Sigmoid colon (tissue), 7 donors: ENCODE results near the gene TRAM2. TPM values are rescaled to one million over a fixed set of nuclear protein-coding genes. Genes with fewer than 3 reads are reported as not detected.

Experiments
- DNase-seq: peaks from one replicate; pipeline ENCODE4 v3.0.0-alpha.2; 2019
- H3K27ac ChIP-seq, 4 donors: fragments of 200-600 bp; sonication (generic); one replicate each; pipeline ENCODE4 v1.5.1; 2016 to 2019; ENCODE audit warnings: mild to moderate bottlenecking in 1 of 4
- H3K27me3 ChIP-seq, 3 donors: fragments of 200-600 bp; sonication (generic); one replicate each; pipeline ENCODE4 v1.5.1; 2019; ENCODE audit warnings: mild to moderate bottlenecking in 1 of 3
- H3K36me3 ChIP-seq, 4 donors: fragments of 200-600 bp; sonication (generic); one replicate each; pipeline ENCODE4 v1.5.1; 2016 to 2019
- H3K4me1 ChIP-seq, 4 donors: fragments of 200-600 bp; sonication (generic); one replicate each; pipeline ENCODE4 v1.5.1; 2017 to 2019
- H3K4me3 ChIP-seq, 4 donors: fragments of 200-600 bp; sonication (generic); one replicate each; pipeline ENCODE4 v1.5.1; 2017 to 2019; ENCODE audit warnings: mild to moderate bottlenecking in 2 of 4, moderate library complexity in 1 of 4
- H3K9me3 ChIP-seq, 4 donors: fragments of 200-600 bp in 3 of 4; sonication (generic) in 3 of 4; one replicate each; pipeline versions ENCODE4 v1.5.1 to v1.6.1; 2013 to 2019
- EP300 ChIP-seq, 4 donors: sonication (generic); formaldehyde crosslinking; IDR thresholded peaks; one replicate each; pipeline ENCODE4 v1.6.1; 2017; ENCODE audit warnings: antibody characterized with exemption in 4 of 4
- POLR2A ChIP-seq, 2 donors: fragments of 450-650 bp; IDR thresholded peaks; one replicate each; pipeline ENCODE4 v1.6.1; 2016; ENCODE audit warnings: antibody characterized with exemption in 2 of 2, mild to moderate bottlenecking in 2 of 2, moderate library complexity in 2 of 2
- POLR2AphosphoS5 ChIP-seq, 4 donors: sonication (generic); formaldehyde crosslinking; IDR thresholded peaks; one replicate each; pipeline ENCODE4 v1.6.1; 2017; ENCODE audit warnings: antibody characterized with exemption in 4 of 4
- whole genome bisulfite sequencing, 2 donors: extraction: QIAGEN DNeasy Blood & Tissue Kit; methylation state at CpG; one replicate each; pipeline ENCODE4 v1.1.7; 2013; 5-methylcytosine and 5-hydroxymethylcytosine counted together
- intact Hi-C: fragments of 100-400 bp; cut with DNase I; formaldehyde crosslinking; loops from one replicate; pipeline ENCODE4 v1.15.1; 2023
- polyA plus RNA-seq, 3 donors: library from polyadenylated mRNA; stranded (reverse); fragments of 200-250 nt; gene quantifications; one replicate each; pipeline ENCODE4 v1.2.3, GENCODE V29; 2013
- total RNA-seq, 4 donors: library from RNA; depleted of rRNA; stranded (reverse); fragments of >200 nt; gene quantifications; one replicate each; pipeline ENCODE4 v1.1.0, GENCODE V29; 2016
- TF ChIP-seq, protein P1 (sequence below), 4 experiments: fragments of 450-650 bp in 3 of 4; fragments of 200-600 bp in 1 of 4; IDR thresholded peaks; one replicate each; pipeline ENCODE4 v1.5.1; 2016 to 2019; ENCODE audit warnings: antibody characterized with exemption in 4 of 4, mild to moderate bottlenecking in 3 of 4, moderate library complexity in 2 of 4
- donor health status: healthy with polysubstance abuse.
- donor health status: Bipolar disorder and iron deficiency.
- donor health status: healthy.

TRAM2 gene
- total and polyA plus RNA-seq, 7 donors, result 1.8 to 15.0 (median 10.7) TPM

- peaks cover 0 to 57% (median 36%) of the 10 kb centered on the region in 4 donors for H3K4me1 ChIP-seq
- TF ChIP-seq EP300 (IDR thresholded peaks at IDR 0.05) (no peak), POLR2A (IDR thresholded peaks at IDR 0.05) (no peak), POLR2AphosphoS5 (IDR thresholded peaks at IDR 0.05) (peak in 3 of 4 donors; percentile 15 to 40 (median 23))
- TF ChIP-seq, protein P1, sequence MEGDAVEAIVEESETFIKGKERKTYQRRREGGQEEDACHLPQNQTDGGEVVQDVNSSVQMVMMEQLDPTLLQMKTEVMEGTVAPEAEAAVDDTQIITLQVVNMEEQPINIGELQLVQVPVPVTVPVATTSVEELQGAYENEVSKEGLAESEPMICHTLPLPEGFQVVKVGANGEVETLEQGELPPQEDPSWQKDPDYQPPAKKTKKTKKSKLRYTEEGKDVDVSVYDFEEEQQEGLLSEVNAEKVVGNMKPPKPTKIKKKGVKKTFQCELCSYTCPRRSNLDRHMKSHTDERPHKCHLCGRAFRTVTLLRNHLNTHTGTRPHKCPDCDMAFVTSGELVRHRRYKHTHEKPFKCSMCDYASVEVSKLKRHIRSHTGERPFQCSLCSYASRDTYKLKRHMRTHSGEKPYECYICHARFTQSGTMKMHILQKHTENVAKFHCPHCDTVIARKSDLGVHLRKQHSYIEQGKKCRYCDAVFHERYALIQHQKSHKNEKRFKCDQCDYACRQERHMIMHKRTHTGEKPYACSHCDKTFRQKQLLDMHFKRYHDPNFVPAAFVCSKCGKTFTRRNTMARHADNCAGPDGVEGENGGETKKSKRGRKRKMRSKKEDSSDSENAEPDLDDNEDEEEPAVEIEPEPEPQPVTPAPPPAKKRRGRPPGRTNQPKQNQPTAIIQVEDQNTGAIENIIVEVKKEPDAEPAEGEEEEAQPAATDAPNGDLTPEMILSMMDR (IDR thresholded peaks at IDR 0.05), result no peak
These were observed 72.7 kb downstream of the TRAM2 start for GRCh38 chr6:52503851-52504781.

DNA sequence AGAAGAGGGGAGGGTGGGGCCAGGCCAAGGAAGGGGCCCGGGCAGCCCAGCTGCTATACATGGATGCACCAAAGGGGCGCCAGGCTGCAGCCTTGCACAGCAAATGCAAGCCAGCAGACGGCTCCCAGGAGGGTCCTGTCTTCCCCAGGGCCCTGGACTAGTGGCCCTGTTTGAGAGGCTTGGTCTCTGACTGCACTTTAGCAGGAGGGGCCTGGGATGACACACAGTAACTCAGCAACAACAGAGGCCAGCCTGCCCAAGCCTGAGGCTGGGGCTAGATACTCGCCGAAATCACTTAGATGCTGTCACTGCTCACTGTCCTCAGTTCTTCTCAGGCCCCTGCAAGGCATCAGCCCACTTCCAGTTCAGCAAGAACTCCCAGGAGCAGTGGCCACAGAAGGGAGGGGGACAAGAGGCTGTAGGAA lies 73.5 kb downstream of the TRAM2 start:
- Histone ChIP-seq H3K4me3 (no peak overlapping the region), H3K36me3 (peaks cover 0 to 39% (median 17%) of the 10 kb centered on the region in 4 donors), H3K27ac (peak overlapping the region; percentile 56 to 72 (median 68)), H3K4me1 (peaks cover 0 to 65% (median 42%) of the 10 kb centered on the region in 4 donors), H3K9me3 (no peaks in the 10 kb centered on the region), H3K27me3 (no peaks in the 10 kb centered on the region)
- DNase-seq, result no peak
- intact Hi-C loops, result loop anchor here (5.0 kb wide), 1 partner anchor 94 kb away; no protein-coding TSS in a partner anchor
- WGBS, 2 donors, result 38 to 71% methylated on average over 5 of the region's 5 CpGs
- no peak for TF ChIP-seq POLR2AphosphoS5 (IDR thresholded peaks at IDR 0.05)
- TF ChIP-seq POLR2A (IDR thresholded peaks at IDR 0.05), result no peak
- TF ChIP-seq, protein P1 (IDR thresholded peaks at IDR 0.05), result no peak

More at GRCh38 chr6:52503851-52504781, 72.7 kb downstream of the TRAM2 start:
- peaks cover 3 to 47% (median 23%) of the 10 kb centered on the region in 4 donors for H3K36me3 ChIP-seq
- H3K4me3 ChIP-seq, result no peak overlapping the region
- DNase-seq, result peak; percentile 83
- H3K27me3 ChIP-seq, result no peaks in the 10 kb centered on the region
- intact Hi-C loops, result loop anchor here (5.0 kb wide), 1 partner anchor 93 kb away; no protein-coding TSS in a partner anchor
- peak overlapping the region; percentile 56 to 72 (median 68) for H3K27ac ChIP-seq
- 16 to 58% methylated on average over 24 of the region's 24 CpGs for WGBS, 2 donors
- no peaks in the 10 kb centered on the region for H3K9me3 ChIP-seq

- WGBS, 2 donors, result 87 to 89% methylated on average over 20 of the region's 20 CpGs
- Histone ChIP-seq H3K27me3 (no peaks in the 10 kb centered on the region), H3K4me3 (no peak overlapping the region), H3K9me3 (no peaks in the 10 kb centered on the region), H3K27ac (peak overlapping the region in 1 of 4 donors; percentile 68), H3K36me3 (peaks cover 0 to 30% (median 13%) of the 10 kb centered on the region in 4 donors), H3K4me1 (peaks cover 0 to 70% (median 50%) of the 10 kb centered on the region in 4 donors)
- TF ChIP-seq POLR2AphosphoS5 (IDR thresholded peaks at IDR 0.05), result no peak
- TF ChIP-seq, protein P1 (IDR thresholded peaks at IDR 0.05), result no peak
- no peak for TF ChIP-seq EP300 (IDR thresholded peaks at IDR 0.05)
- TF ChIP-seq POLR2A (IDR thresholded peaks at IDR 0.05), result no peak
- no peak for DNase-seq
- intact Hi-C loops, result loop anchor here (5.0 kb wide), 1 partner anchor 95 kb away; no protein-coding TSS in a partner anchor
These were observed 74.4 kb downstream of the TRAM2 start for GRCh38 chr6:52502306-52503029.

- H3K4me3 ChIP-seq, result no peak overlapping the region
- peaks cover 0 to 16% (median 8%) of the 10 kb centered on the region in 4 donors for H3K36me3 ChIP-seq
- no peak for DNase-seq
- WGBS, 2 donors, result 85 to 86% methylated on average over 9 of the region's 9 CpGs
- no peaks in the 10 kb centered on the region for H3K9me3 ChIP-seq
- TF ChIP-seq EP300 (IDR thresholded peaks at IDR 0.05) (no peak), POLR2A (IDR thresholded peaks at IDR 0.05) (no peak), POLR2AphosphoS5 (IDR thresholded peaks at IDR 0.05) (no peak)
- TF ChIP-seq, protein P1 (IDR thresholded peaks at IDR 0.05), result no peak
- H3K27me3 ChIP-seq, result no peaks in the 10 kb centered on the region
- H3K4me1 ChIP-seq, result peaks cover 0 to 60% (median 41%) of the 10 kb centered on the region in 4 donors
- H3K27ac ChIP-seq, result peak overlapping the region in 1 of 4 donors; percentile 45
- intact Hi-C loops, result loop anchor here (5.0 kb wide), 1 partner anchor 97 kb away; no protein-coding TSS in a partner anchor
These were observed 76.4 kb downstream of the TRAM2 start for GRCh38 chr6:52500238-52501129.
